Gastroesophageal sphincter (tissue), 4 donors: ENCODE measurements around the gene PEX26. TPM values are rescaled to one million over a fixed set of nuclear protein-coding genes. Genes with fewer than 3 reads are reported as not detected.
"Not testable (repeated sequence)": the region's sequence is repeated elsewhere in the genome, so short reads cannot be mapped to it uniquely, and the experiment has no call there.

Source experiments
- ATAC-seq: fragments of 150-250 bp; one replicate; pipeline ENCODE4 v1.9.1; 2016; ENCODE audit warnings: mild to moderate bottlenecking, moderate library complexity
- H3K27ac ChIP-seq, 4 donors: fragments of 200-600 bp; sonication (generic) in 3 of 4; 1 replicate in 3 of 4; 2 replicates in 1 of 4; pipeline ENCODE4 v1.5.1; 2016 to 2019
- H3K27me3 ChIP-seq: fragments of 200-600 bp; sonication (generic); one replicate; pipeline ENCODE4 v1.5.1; 2019
- H3K36me3 ChIP-seq, 2 donors: fragments of 200-600 bp; sonication (generic); one replicate each; pipeline ENCODE4 v1.5.1; 2019; ENCODE audit warnings: control low read depth in 1 of 2
- H3K4me1 ChIP-seq, 3 donors: fragments of 200-600 bp; sonication (generic); 1 replicate in 2 of 3; 2 replicates in 1 of 3; pipeline ENCODE4 v1.5.1; 2016 to 2019; ENCODE audit warnings: control low read depth in 2 of 3
- H3K4me3 ChIP-seq, 2 donors: fragments of 200-600 bp; sonication (generic); one replicate each; pipeline ENCODE4 v1.5.1; 2019; ENCODE audit warnings: mild to moderate bottlenecking in 1 of 2, moderate library complexity in 1 of 2
- H3K9me3 ChIP-seq, 3 donors: fragments of 200-600 bp; sonication (generic); one replicate each; pipeline ENCODE4 v1.5.1; 2017 to 2019; ENCODE audit warnings: control low read depth in 2 of 3
- EP300 ChIP-seq: sonication (generic); formaldehyde crosslinking; IDR thresholded peaks from one replicate; pipeline ENCODE4 v1.6.1; 2017; ENCODE audit warnings: antibody characterized with exemption, mild to moderate bottlenecking
- POLR2A ChIP-seq, 2 donors: fragments of 450-650 bp; IDR thresholded peaks; one replicate each; pipeline ENCODE4 v1.6.1; 2017; ENCODE audit warnings: antibody characterized with exemption in 2 of 2, mild to moderate bottlenecking in 2 of 2, moderate library complexity in 1 of 2
- POLR2AphosphoS5 ChIP-seq: sonication (generic); formaldehyde crosslinking; IDR thresholded peaks from one replicate; pipeline ENCODE4 v1.6.1; 2017; ENCODE audit warnings: antibody characterized with exemption
- WGBS, 2 donors: methylation state at CpG; one replicate each; pipeline ENCODE4 v1.1.5; 2018; ENCODE audit warnings: low coverage in 1 of 2; 5-methylcytosine and 5-hydroxymethylcytosine counted together
- total RNA-seq, 4 donors: library from RNA; depleted of rRNA; stranded (reverse); fragments of >200 nt; gene quantifications; one replicate each; pipeline ENCODE4 v1.1.0, GENCODE V29; 2016
- TF ChIP-seq, protein P1 (sequence below), 4 experiments: fragments of 200-600 bp in 2 of 4; fragments of 450-650 bp in 2 of 4; sonication (generic) in 1 of 4; IDR thresholded peaks; one replicate each; pipeline ENCODE4 v1.5.1; 2017 to 2019; ENCODE audit warnings: antibody characterized with exemption in 4 of 4, mild to moderate bottlenecking in 2 of 4, moderate library complexity in 2 of 4

The PEX26 gene
- total RNA-seq, 4 donors from 2014 or later, result 19.5 to 34.9 (median 27.4) TPM

DNA sequence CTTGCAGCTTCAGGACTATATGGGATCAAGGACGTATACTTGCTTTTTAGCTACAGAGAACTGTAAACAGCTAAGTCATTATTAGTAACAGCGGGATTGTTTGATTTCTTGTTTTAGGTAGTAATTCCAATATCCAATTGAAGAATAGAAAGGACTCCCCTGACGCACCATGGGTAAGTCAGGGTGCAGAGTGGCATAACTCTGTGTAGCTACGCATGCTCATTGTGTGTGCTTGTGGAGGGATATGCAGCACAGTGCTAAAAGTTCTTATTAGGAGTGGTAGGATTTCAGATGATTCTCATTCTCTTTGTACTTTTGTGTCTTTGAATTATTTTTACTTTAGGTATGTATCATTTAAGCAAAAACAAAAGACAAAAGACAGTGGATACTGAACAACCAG is 7.7 kb upstream of the PEX26 start:
- Histone ChIP-seq H3K9me3 (no peaks in the 10 kb centered on the region), H3K27ac (peak overlapping the region in 1 of 4 donors; percentile 92), H3K4me1 (peaks cover 0 to 43% (median 12%) of the 10 kb centered on the region in 3 donors), H3K27me3 (no peaks in the 10 kb centered on the region), H3K4me3 (no peak overlapping the region), H3K36me3 (no peaks in the 10 kb centered on the region)
- no peak for ATAC-seq
- 85 to 88% methylated on average over 3 to 4 of the region's 4 CpGs for WGBS, 2 donors
- TF ChIP-seq, protein P1, sequence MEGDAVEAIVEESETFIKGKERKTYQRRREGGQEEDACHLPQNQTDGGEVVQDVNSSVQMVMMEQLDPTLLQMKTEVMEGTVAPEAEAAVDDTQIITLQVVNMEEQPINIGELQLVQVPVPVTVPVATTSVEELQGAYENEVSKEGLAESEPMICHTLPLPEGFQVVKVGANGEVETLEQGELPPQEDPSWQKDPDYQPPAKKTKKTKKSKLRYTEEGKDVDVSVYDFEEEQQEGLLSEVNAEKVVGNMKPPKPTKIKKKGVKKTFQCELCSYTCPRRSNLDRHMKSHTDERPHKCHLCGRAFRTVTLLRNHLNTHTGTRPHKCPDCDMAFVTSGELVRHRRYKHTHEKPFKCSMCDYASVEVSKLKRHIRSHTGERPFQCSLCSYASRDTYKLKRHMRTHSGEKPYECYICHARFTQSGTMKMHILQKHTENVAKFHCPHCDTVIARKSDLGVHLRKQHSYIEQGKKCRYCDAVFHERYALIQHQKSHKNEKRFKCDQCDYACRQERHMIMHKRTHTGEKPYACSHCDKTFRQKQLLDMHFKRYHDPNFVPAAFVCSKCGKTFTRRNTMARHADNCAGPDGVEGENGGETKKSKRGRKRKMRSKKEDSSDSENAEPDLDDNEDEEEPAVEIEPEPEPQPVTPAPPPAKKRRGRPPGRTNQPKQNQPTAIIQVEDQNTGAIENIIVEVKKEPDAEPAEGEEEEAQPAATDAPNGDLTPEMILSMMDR (IDR thresholded peaks at IDR 0.05), result no peak
- TF ChIP-seq EP300 (no peak), POLR2A (IDR thresholded peaks at IDR 0.05) (no peak)

DNA sequence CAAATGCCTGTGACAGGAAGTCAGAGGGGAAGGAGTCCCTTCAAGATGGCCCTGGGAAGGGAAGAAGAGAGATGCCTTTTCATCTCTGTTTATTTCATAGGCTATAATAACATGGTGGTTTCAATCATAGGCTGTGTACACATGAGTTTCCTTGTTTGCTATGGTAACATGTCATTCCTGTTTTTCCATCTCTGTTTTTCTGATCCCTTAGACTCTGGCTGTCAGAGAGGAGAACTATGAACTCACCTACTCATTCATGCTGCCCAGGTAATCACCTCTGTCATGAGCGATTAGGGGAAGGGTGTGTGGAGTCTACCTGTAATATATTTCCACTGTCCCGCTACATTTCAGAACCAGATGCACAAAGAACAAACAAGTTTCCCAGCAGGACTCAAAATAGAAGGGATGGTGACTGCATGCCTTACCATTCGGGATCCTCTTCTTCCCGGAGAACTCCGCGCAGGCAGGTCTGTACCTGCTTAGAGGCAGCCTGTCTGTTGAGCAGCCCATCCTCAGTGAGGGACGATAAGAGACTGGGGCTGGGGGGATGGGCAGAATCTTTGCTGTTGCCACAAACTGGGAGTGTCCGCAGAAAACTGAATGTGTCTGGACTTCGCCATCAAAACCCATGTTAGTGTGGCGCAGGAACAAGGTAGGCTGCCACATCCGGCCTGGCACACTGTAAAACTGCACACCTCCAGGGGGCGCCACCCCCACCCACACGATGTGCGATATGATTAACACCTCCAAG is 7.1 kb upstream of the PEX26 start:
- Histone ChIP-seq H3K36me3 (no peaks in the 10 kb centered on the region), H3K4me1 (peaks cover 0 to 49% (median 18%) of the 10 kb centered on the region in 3 donors), H3K27ac (no peak overlapping the region), H3K9me3 (no peaks in the 10 kb centered on the region), H3K27me3 (no peaks in the 10 kb centered on the region), H3K4me3 (no peak overlapping the region)
- ATAC-seq, result no peak
- WGBS, 2 donors, result 86 to 87% methylated on average over 8 to 9 of the region's 14 CpGs
- no peak for TF ChIP-seq POLR2AphosphoS5
- TF ChIP-seq, protein P1 (IDR thresholded peaks at IDR 0.05), result no peak
- no peak for TF ChIP-seq EP300
- no peak for TF ChIP-seq POLR2A (IDR thresholded peaks at IDR 0.05)

DNA sequence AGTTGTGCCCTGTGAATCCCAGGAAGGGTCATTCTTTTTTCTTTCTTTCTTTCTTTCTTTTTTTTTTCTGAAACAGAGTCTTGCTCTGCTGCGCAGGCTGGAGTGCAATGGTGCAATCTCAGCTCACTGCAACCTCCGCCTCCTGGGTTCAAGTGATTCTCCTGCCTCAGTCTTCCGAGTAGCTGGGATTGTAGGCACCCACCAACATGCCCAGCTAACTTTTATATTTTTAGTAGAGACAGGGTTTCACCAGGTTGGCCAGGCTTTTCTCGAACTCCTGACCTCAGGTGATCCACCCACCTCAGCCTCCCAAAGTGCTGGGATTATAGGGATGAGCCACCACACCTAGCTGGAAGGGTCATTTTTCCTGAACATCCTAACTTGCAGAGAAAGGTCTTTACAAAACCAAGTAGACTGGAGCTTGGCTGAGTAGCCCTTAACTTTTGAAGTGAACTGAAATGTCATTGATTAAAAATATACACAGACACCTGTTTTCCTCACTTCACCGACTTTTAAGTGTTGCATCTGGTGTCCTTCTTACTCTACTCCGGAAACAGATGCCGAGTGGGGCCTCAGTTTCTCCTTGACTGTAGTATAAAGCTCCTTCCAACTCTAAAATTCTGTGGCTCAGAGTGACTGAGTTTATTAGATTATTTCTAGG is 6.4 kb upstream of the PEX26 start:
- WGBS, 2 donors, result 70 to 89% methylated on average over 4 of the region's 7 CpGs

DNA sequence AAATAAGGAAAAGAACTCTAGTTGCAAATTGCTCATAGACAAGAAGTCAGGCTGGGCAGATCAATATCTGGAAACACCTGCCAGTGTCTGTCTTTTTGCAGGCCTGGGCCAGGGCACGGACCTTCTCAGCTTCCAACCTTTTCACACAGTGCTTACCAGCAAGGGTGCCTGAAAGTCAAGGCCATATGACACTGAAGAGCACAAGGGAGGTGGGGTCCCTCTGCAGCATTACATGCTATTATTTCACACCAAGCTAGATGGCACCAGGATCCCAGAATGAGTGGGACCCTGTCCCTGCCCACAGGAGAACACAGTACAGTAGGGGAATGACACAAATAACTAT is 5.9 kb upstream of the PEX26 start:
- Histone ChIP-seq H3K4me1 (peaks cover 0 to 51% (median 26%) of the 10 kb centered on the region in 3 donors), H3K9me3 (no peaks in the 10 kb centered on the region), H3K4me3 (no peak overlapping the region), H3K27ac (no peak overlapping the region), H3K27me3 (no peaks in the 10 kb centered on the region), H3K36me3 (no peaks in the 10 kb centered on the region)
- TF ChIP-seq POLR2AphosphoS5, result no peak
- no peak for TF ChIP-seq EP300
- TF ChIP-seq, protein P1 (IDR thresholded peaks at IDR 0.05), result no peak
- no peak for TF ChIP-seq POLR2A (IDR thresholded peaks at IDR 0.05)
- WGBS, 2 donors, result 83 to 100% methylated on average over 1 of the region's 1 CpG
- ATAC-seq, result no peak

More for the DNA sequence above, 6.4 kb upstream of the PEX26 start:
- peaks cover 0 to 51% (median 22%) of the 10 kb centered on the region in 3 donors for H3K4me1 ChIP-seq
- H3K36me3 ChIP-seq, H3K9me3 ChIP-seq, H3K4me3 ChIP-seq, H3K27ac ChIP-seq, H3K27me3 ChIP-seq, ATAC-seq: not testable (repeated sequence)

DNA sequence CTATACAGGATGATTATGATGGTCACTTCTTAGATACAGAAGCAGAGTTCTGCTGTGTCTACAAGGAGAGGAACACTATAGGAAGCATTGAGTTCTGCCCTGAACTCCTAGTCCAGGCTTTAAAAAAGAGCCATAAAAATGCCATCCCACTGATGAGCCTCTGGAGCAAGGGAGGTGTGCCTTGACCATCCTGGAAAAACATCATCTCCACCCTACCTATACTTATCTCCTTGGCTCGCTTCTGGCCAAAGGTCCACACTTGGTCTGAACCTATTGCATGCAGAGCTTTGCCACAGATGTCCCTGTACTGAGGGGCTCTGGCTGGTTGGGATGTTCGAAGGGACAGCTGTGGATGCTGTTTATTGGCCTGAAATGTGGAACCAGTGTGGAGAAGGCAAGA is 4.3 kb upstream of the PEX26 start:
- no peak for ATAC-seq
- H3K27me3 ChIP-seq, result no peaks in the 10 kb centered on the region
- WGBS, 2 donors, result 25 to 88% methylated on average over 1 of the region's 2 CpGs
- H3K27ac ChIP-seq, result peak overlapping the region in 1 of 4 donors; percentile 83
- H3K9me3 ChIP-seq, result no peaks in the 10 kb centered on the region
- H3K4me3 ChIP-seq, result no peak overlapping the region
- peaks cover 0 to 42% (median 16%) of the 10 kb centered on the region in 3 donors for H3K4me1 ChIP-seq
- TF ChIP-seq EP300 (no peak), POLR2AphosphoS5 (no peak), POLR2A (IDR thresholded peaks at IDR 0.05) (no peak)
- TF ChIP-seq, protein P1 (IDR thresholded peaks at IDR 0.05), result no peak
- no peaks in the 10 kb centered on the region for H3K36me3 ChIP-seq

DNA sequence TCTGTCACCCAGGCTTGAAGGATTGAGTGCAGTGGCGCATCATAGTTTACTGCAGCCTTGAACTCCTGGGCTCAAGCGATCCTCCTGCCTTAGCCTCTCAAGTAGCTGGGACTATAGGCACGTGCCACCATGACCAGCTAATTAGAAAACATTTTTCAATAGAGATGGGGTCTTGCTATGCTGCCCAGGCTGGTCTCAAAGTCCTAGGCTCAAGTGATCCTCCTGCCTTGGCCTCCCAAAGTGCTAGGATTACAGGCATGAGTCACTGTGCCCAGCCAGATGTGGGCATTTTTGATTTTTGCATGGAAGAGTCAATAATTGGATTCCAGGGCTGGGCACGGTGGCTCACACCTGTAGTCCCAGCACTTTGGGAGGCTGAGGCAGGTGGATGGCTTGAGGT is 3.9 kb upstream of the PEX26 start:
- not testable (repeated sequence) for H3K9me3 ChIP-seq, H3K4me3 ChIP-seq, ATAC-seq, H3K27me3 ChIP-seq, H3K36me3 ChIP-seq
- Histone ChIP-seq H3K27ac (peak overlapping the region in 2 of 4 donors; percentile 80 to 83), H3K4me1 (peaks cover 0 to 42% (median 19%) of the 10 kb centered on the region in 3 donors)
- WGBS, 2 donors, result 80 to 90% methylated on average over 1 to 3 of the region's 4 CpGs
